Measurements from ENCODE around the gene ACOT8.
A peak's percentile ranks its signal among the peaks of the same experiment; 100 is the strongest.
"Not testable (repeated sequence)": the region's sequence is repeated elsewhere in the genome, so short reads cannot be mapped to it uniquely, and the experiment has no call there.

Gene ACOT8

DNA sequence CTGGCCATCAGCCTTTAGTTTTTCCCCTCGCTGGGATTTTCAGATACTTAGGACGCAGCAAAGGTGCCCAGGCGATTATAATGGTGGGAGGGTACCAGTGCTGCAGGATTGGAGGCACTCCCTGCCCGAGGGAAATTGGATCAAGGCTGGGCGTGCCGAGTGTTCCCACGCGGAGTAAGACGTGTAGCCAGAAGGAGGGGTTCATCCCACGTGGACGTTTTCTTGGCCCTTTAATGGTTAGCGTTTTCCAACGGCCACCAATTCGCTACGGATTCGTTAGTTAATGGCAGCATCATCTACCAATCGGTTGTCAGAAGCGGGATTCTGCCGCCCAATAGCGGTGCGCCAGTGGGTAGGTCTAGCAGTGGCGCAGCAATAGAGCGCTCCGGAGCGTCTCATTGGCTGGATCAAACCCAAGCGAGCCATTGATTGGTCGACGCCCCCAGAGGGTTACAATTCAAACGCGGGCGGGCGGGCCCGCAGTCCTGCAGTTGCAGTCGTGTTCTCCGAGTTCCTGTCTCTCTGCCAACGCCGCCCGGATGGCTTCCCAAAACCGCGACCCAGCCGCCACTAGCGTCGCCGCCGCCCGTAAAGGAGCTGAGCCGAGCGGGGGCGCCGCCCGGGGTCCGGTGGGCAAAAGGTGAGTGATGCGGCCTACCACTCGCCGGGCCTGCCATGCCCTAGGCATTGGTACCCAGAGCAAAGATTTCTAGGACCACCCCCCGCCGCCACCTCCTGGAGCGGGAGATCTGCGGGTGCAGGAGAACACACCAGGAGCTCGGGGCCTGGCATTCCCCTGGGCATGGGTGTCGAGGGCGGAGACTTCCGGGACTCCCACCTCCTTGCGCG is 44.8 kb downstream of the ACOT8 start, which contains the start of gene UBE2C:
Gene UBE2C (plus strand): TSS at position 488 of the 849 bp plus-strand sequence. CDS start 52 bp downstream, at position 540.
- Mint-ChIP-seq H3K27me3 (no peaks in the 10 kb centered on the region), H3K27ac (peak within 1 kb of the TSS; percentile 97 to 99), H3K4me3 (peak within 1 kb of the TSS; percentile 95 to 96), H3K4me1 (peaks cover 34% of the 10 kb centered on the region), H3K9me3 (no peaks in the 10 kb centered on the region)
- ATAC-seq (peak; percentile 100), DNase-seq (peak; percentile 91 to 98)

DNA sequence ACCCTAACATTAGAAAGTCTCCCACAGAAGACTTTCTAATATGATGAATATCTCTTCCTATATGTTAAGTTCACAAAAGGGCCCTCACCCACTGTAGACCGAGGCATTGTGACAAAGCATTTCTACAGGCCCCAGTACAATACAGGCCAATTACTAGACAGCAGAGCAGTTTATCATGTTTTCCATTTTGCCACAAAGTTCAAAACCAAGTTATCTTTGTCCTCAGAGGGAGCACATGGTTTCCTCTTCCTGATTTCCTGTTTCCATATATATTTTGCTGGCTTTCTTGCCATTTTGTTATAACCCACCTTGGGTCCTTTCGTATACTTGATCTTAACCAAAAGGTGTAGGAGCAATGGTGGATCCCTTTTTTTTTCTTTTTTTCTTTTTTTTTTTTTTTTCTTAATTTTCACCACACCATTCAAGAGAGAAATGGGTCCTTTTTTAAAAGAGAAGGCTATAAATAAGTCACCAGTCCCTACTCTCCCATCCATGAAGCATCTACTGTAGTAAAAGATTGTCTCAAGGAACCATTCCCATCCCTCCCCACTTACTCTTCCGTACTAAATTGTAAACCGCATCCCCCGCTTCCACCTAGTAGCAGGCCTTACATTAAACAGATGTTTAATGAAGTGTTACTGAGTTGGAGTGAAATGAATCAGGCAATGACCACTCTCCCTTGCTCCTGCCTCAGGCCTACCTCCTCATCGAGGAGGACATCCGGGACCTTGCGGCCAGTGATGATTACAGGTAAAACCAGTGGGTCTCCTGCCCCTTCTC is 46.8 kb downstream of the ACOT8 start:
- DNase-seq = no peak
- H3K27me3 Mint-ChIP-seq = no peaks in the 10 kb centered on the region
- H3K4me1 Mint-ChIP-seq = peaks cover 21% of the 10 kb centered on the region
- no peak for ATAC-seq
- no peak overlapping the region for H3K27ac Mint-ChIP-seq
- no peaks in the 10 kb centered on the region for H3K9me3 Mint-ChIP-seq
- no peak overlapping the region for H3K4me3 Mint-ChIP-seq

DNA sequence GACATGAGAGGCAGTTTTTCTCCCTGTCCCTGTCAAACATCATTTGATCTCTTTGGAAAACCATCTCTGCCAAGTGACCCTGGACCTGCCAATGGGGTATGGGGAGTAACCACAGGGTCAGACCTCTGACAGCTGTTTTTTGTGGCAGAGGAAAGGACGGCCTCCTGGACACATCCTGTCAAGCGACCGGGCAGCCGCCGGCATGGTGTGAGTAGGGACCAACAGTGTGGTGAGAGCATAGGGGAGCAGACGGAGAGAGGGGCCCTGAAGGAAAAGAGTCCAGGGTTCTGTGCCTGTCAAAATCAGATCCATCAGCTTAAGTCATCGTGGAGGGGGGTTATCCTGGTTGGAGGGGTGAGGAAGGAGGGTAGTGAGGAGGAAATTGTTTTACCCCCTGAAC is 55.3 kb downstream of the ACOT8 start:
- H3K4me1 Mint-ChIP-seq = peaks cover 15% of the 10 kb centered on the region
- ATAC-seq (no peak), DNase-seq (no peak)
- no peak overlapping the region for H3K27ac Mint-ChIP-seq
- no peaks in the 10 kb centered on the region for H3K9me3 Mint-ChIP-seq
- no peak overlapping the region for H3K4me3 Mint-ChIP-seq
- H3K27me3 Mint-ChIP-seq = no peaks in the 10 kb centered on the region

GRCh38 chr20:45798935-45799642 is 58.1 kb downstream of the ACOT8 start:
- no peaks in the 10 kb centered on the region for H3K27me3 Mint-ChIP-seq
- ATAC-seq (peak; percentile 91), DNase-seq (peak; percentile 52 to 67)
- H3K9me3 Mint-ChIP-seq = no peaks in the 10 kb centered on the region
- H3K27ac Mint-ChIP-seq = peak overlapping the region in 1 of 2 donors; percentile 41
- peaks cover 20% of the 10 kb centered on the region for H3K4me1 Mint-ChIP-seq
- no peak overlapping the region for H3K4me3 Mint-ChIP-seq

- H3K27ac Mint-ChIP-seq, DNase-seq, H3K9me3 Mint-ChIP-seq, ATAC-seq, H3K4me3 Mint-ChIP-seq, H3K27me3 Mint-ChIP-seq: not testable (repeated sequence)
- H3K4me1 Mint-ChIP-seq = peaks cover 23% of the 10 kb centered on the region
These were observed 59.2 kb downstream of the ACOT8 start for GRCh38 chr20:45797955-45798354.

DNA sequence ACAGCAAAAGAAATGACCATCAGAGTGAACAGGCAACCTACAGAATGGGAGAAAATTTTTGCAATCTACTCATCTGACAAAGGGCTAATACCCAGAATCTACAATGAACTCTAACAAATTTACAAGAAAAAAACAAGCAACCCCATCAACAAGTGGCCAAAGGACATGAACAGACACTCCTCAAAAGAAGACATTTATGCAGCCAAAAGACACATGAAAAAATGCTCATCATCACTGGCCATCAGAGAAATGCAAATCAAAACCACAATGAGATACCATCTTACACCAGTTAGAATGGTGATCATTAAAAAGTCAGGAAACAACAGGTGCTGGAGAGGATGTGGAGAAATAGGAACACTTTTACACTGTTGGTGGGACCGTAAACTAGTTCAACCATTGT is 59.7 kb downstream of the ACOT8 start:
- not testable (repeated sequence) for ATAC-seq, H3K4me3 Mint-ChIP-seq, H3K27me3 Mint-ChIP-seq

DNA sequence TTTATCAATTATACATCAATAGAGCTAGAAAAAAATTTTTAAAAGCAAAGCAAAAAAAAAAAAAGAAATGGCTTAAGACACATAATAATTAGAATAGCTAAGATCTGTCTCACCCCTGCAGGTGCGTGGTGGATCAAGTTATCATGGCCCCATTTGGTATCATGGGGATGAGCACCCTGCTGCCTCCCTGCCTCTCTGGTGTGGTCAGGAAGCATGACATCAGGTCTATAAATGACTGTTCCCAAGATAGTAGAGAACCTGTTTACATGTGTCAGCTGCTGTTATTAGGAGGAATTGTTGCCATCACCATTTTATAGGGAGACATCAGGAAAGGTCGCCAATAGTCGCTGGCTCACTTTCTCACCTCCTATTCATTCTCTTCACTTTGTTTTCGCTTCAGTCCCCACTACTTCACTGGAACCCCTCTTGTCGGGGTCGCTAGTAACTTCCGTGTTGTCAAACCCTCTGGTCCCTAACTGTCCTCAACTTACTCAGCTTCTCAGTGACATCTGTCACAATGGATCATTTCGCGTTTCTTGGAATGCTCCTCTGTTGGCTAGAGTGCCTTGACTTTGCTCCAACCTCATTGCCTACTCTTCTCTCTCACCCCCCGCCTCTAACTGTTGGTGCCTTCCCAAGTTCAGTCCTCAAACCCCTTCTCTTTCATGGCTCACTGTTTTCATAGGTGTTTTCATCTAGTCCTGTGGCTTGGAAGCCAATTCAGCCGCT is 60.7 kb downstream of the ACOT8 start:
- no peak for DNase-seq
- Mint-ChIP-seq H3K27ac (peak overlapping the region in 1 of 2 donors; percentile 46), H3K4me3 (no peak overlapping the region), H3K9me3 (no peaks in the 10 kb centered on the region), H3K4me1 (peaks cover 32% of the 10 kb centered on the region), H3K27me3 (no peaks in the 10 kb centered on the region)
- no peak for ATAC-seq

More for the DNA sequence above, 59.7 kb downstream of the ACOT8 start:
- peaks cover 27% of the 10 kb centered on the region for H3K4me1 Mint-ChIP-seq
- H3K9me3 Mint-ChIP-seq, H3K27ac Mint-ChIP-seq, DNase-seq: not testable (repeated sequence)

GRCh38 chr20:45792317-45793118 is 64.7 kb downstream of the ACOT8 start:
- Mint-ChIP-seq H3K4me3 (peak overlapping the region; percentile 88 to 91), H3K27ac (peak overlapping the region; percentile 94 to 97), H3K27me3 (no peaks in the 10 kb centered on the region), H3K4me1 (peaks cover 19% of the 10 kb centered on the region), H3K9me3 (no peaks in the 10 kb centered on the region)
- ATAC-seq = no peak
- DNase-seq = no peak
